ENCODE measurements around the gene COQ4. TPM values are rescaled to one million over a fixed set of nuclear protein-coding genes. Genes with fewer than 3 reads are reported as not detected.

The COQ4 gene
- polyA plus RNA-seq, 1 of the 3 experiments (the other 2 are of a cell fraction): 57.2 TPM

DNA sequence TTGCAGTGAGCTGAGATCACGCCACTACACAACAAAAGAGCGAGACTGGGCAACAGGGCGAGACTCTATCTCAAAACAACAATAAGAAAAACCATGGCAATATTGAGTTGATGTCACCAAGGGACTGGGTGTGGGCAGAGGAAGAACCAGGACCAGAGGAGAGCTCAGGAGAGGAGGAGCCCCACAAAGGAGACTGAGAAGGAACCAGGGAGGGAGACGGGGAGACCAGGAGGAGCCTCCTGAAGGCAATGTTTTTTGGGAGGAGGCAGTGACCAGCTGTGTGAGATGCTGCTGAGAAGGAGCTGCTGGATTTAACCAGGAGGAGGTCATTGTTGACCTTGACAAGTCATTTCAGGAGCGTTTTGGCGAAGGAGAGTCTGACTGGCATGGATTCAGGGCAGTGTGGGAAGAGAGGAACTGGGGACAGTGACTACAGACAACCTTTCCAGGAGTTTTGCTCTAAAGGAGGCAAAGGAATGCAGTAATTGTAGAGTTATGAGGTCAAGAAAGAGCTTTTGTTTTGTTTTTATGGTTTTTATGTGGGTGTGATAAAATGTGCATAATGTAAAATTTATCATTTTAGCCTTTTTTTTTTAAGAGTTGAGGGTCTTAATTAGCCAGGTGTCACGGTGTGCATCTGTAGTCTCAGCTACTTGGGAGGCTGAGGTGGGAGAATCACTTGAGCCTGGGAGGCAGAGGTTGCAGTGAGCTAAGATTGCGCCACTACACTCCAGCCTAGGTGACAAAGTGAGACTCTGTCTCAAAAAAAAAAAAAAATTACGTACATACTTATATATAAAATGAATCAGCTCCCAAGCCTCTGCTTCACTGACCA is 18.3 kb upstream of the COQ4 start:
- ChIA-PET POLR2A (interaction anchor here (0.6 to 1.5 kb wide), 5 partner anchors 8 to 277 kb away, joined by 3 to 5 read pairs (median 4); no protein-coding TSS in a partner anchor), CTCF (interaction anchor here (1.0 to 4.3 kb wide), 4 partner anchors 9 to 111 kb away, joined by 3 to 15 read pairs (median 8); no protein-coding TSS in a partner anchor)
- Histone ChIP-seq H3K4me2 (no peak overlapping the region), H3F3A (replicated peaks; ENCODE audit: insufficient read depth) (peaks cover 40% of the 10 kb centered on the region), H4K20me1 (ENCODE audit: insufficient read depth) (no peaks in the 10 kb centered on the region), H3K36me3 (replicated peaks in 1 of 2; ENCODE audit: control insufficient read depth in 1 of 2, insufficient read depth in 2 of 2, low read length in 1 of 2) (peaks cover 6 to 9% of the 10 kb centered on the region in 2 experiments), H3K27ac (ENCODE audit: low read depth in 2 of 2, low read length in 1 of 2) (no peak overlapping the region), H3K27me3 (ENCODE audit: insufficient read depth) (no peaks in the 10 kb centered on the region), H3K9me3 (no peaks in the 10 kb centered on the region), H3K9ac (no peak overlapping the region), H3K79me2 (ENCODE audit: insufficient read depth) (no peaks in the 10 kb centered on the region), H3K4me3 (ENCODE audit: low read depth in 2 of 2, low read length in 1 of 2) (no peak overlapping the region), H3K4me1 (ENCODE audit: control insufficient read depth in 1 of 2, insufficient read depth in 2 of 2, low read depth in 1 of 2, low read length in 1 of 2) (peaks cover 0 to 12% of the 10 kb centered on the region in 2 experiments; a peak in 1 of 4 replicates), H3K9me2 (no peaks in the 10 kb centered on the region), H2AFZ (ENCODE audit: low read depth) (no peak overlapping the region)
- no peak for TF ChIP-seq NFIC (IDR thresholded peaks at IDR 0.05; ENCODE audit: borderline replicate concordance)
- TF ChIP-seq MAX (IDR thresholded peaks at IDR 0.05; ENCODE audit: low read depth): no peak
- no peak for TF ChIP-seq RCOR1 (IDR thresholded peaks at IDR 0.05; ENCODE audit: low read length)
- no peak for TF ChIP-seq USF1 (IDR thresholded peaks at IDR 0.05; ENCODE audit: borderline replicate concordance, low read depth)
- TF ChIP-seq FOSL2 (IDR thresholded peaks at IDR 0.05; ENCODE audit: borderline replicate concordance, low read depth): no peak
- TF ChIP-seq SIN3A (IDR thresholded peaks at IDR 0.05; ENCODE audit: borderline replicate concordance, low read depth, low read length): no peak
- TF ChIP-seq MXI1 (IDR thresholded peaks at IDR 0.05; ENCODE audit: low read depth, low read length): no peak
- TF ChIP-seq IRF3 (IDR thresholded peaks at IDR 0.05; ENCODE audit: low read depth, low read length): no peak
- TF ChIP-seq POLR2AphosphoS5 (IDR thresholded peaks at IDR 0.05; ENCODE audit: low read depth, low read length): no peak
- TF ChIP-seq TAF1 (IDR thresholded peaks at IDR 0.05; ENCODE audit: borderline replicate concordance, low read depth, low read length): no peak
- TF ChIP-seq RAD21 (IDR thresholded peaks at IDR 0.05; ENCODE audit: low read length): no peak
- TF ChIP-seq FOXJ3 (CRISPR knock-in tag; IDR thresholded peaks at IDR 0.05): no peak
- no peak for TF ChIP-seq JUND (IDR thresholded peaks at IDR 0.05)
- TF ChIP-seq EZH2phosphoT487 (IDR thresholded peaks at IDR 0.05; ENCODE audit: borderline replicate concordance, low read depth): no peak
- TF ChIP-seq RXRA (IDR thresholded peaks at IDR 0.05; ENCODE audit: borderline replicate concordance, low read depth): no peak
- no peak for TF ChIP-seq TCF12 (IDR thresholded peaks at IDR 0.05)
- TF ChIP-seq EP300 (IDR thresholded peaks at IDR 0.05; ENCODE audit: borderline replicate concordance in 1 of 2, low read depth in 1 of 2, low read length in 1 of 2): no peak
- TF ChIP-seq CHD2 (IDR thresholded peaks at IDR 0.05; ENCODE audit: low read length, partially characterized antibody): no peak
- TF ChIP-seq ELF1 (IDR thresholded peaks at IDR 0.05): no peak
- no peak for DNase-seq
- 83% methylated on average over 9 of the region's 9 CpGs for WGBS (ENCODE audit: low lambda C conversion rate)

Measured in SK-N-SH (cell line).